Colonic mucosa (tissue), 4 donors: ENCODE data around the gene EML4. TPM values are rescaled to one million over a fixed set of nuclear protein-coding genes. Genes with fewer than 3 reads are reported as not detected.

Experiments used
- DNase-seq: peaks from one replicate; pipeline ENCODE4 v3.0.0-alpha.2; 2020
- H3K27ac ChIP-seq: fragments of 200-600 bp; one replicate; pipeline ENCODE4 v1.8.0; 2021
- H3K27me3 ChIP-seq: fragments of 200-600 bp; one replicate; pipeline ENCODE4 v1.8.0; 2021
- H3K36me3 ChIP-seq: fragments of 200-600 bp; one replicate; pipeline ENCODE4 v1.8.0; 2021
- H3K4me1 ChIP-seq: fragments of 200-600 bp; one replicate; pipeline ENCODE4 v1.8.0; 2021; ENCODE audit warnings: mild to moderate bottlenecking
- H3K4me3 ChIP-seq: fragments of 200-600 bp; one replicate; pipeline ENCODE4 v1.8.0; 2021
- H3K9ac ChIP-seq, 2 donors: one replicate each; pipeline ENCODE4 v1.7.0; 2013; ENCODE audit warnings: control low read depth in 2 of 2, low read depth in 2 of 2, low read length in 2 of 2
- H3K9me3 ChIP-seq: fragments of 200-600 bp; one replicate; pipeline ENCODE4 v1.8.0; 2021
- CTCF ChIP-seq: fragments of 200-600 bp; IDR thresholded peaks from one replicate; pipeline ENCODE4 v1.8.0; 2022; ENCODE audit warnings: antibody characterized with exemption, mild to moderate bottlenecking
- intact Hi-C: fragments of 100-400 bp; cut with DNase I; formaldehyde crosslinking; loops from one replicate; pipeline ENCODE4 v1.14.1; 2022
- total RNA-seq, 2 donors: library from RNA; stranded (reverse); fragmentation: NEBNext Ultra II Directional in 1 of 2; extraction: Animal tissue kit (Norgen Biotek cat#: 25700) in 1 of 2; gene quantifications; one replicate each; pipeline ENCODE4 v1.2.1, GENCODE V29; 2021
- donor health status: healthy.
- donor health status: DM: no; HTN: no; CAD: no.
- donor health status: DM: no; HTN: no; CAD: no.

EML4 gene
- total RNA-seq, 2 donors from 2014 or later, result 82.1 to 103 TPM

DNA sequence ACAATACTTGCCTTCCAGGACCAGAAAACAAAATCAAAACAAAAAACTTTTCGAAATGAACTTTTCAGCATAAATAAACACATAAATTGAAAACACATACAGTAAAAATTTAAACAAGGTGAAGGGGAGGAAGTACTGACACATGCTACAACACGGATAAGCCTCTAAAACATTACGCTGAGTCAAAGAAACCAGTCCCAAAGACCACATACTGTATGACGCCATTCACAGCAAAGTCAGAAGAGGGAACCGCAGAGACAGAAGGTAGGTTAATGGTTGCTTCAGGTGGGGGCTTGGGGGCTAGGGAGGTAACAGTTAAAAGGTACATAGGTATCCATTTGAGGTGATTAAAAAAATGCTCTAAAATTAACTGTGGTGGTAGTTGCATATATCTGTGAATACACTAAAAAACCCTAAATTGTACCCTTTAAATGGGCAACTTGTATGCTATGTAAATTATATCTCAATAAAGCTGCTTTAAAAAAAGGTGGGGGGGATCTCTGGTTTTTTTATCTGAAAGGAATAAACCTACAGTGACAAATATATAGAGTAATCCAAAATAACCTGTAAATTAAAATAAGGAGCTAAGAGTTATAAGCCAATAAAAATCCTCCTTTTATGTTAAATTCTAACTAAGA, 184.8 kb downstream of the EML4 start:
- DNase-seq, result no peak
- Histone ChIP-seq H3K36me3 (no peaks in the 10 kb centered on the region), H3K27ac (no peak overlapping the region), H3K4me1 (peaks cover under 1% of the 10 kb centered on the region), H3K9me3 (no peaks in the 10 kb centered on the region), H3K4me3 (no peak overlapping the region), H3K27me3 (no peaks in the 10 kb centered on the region), H3K9ac (no peak overlapping the region)
- TF ChIP-seq CTCF, result no peak
- intact Hi-C loops, result no loop called here

DNA sequence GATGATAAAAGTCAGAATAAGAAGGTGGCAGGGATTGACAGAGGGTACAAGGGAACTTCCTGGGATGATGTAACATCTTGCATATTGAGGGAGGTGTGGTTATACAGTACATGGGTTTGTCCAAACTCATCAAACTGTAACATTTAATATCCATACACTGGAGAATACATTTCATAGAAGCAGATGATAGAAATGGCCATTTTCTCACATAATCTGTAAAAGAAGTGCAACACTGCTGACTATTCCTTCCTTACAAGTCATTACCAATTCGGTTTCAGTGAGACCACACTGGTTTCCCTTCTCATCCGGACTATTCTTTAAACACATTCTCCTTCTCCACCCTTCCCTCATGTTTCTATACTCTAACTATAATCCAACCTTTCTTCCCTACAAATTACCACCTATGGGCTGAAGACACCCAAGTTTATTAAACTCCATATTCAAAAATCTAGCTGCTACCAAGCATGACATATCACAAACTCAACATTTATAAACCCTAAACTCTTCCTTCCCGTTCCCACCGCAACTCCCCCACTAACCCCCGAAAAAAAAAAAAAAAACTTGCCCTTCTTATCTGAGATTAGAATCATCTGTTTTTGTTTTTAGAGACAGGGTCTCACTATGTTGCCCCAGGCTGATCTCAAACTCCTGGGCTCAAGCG, 190.3 kb downstream of the EML4 start:
- Histone ChIP-seq H3K4me3 (peak overlapping the region; percentile 93), H3K9me3 (no peaks in the 10 kb centered on the region), H3K9ac (peak overlapping the region; percentile 96 to 97), H3K4me1 (peaks cover 13% of the 10 kb centered on the region), H3K27me3 (no peaks in the 10 kb centered on the region), H3K27ac (peak overlapping the region; percentile 94), H3K36me3 (no peaks in the 10 kb centered on the region)
- no peak for DNase-seq
- no peak for TF ChIP-seq CTCF
- intact Hi-C loops, result no loop called here

DNA sequence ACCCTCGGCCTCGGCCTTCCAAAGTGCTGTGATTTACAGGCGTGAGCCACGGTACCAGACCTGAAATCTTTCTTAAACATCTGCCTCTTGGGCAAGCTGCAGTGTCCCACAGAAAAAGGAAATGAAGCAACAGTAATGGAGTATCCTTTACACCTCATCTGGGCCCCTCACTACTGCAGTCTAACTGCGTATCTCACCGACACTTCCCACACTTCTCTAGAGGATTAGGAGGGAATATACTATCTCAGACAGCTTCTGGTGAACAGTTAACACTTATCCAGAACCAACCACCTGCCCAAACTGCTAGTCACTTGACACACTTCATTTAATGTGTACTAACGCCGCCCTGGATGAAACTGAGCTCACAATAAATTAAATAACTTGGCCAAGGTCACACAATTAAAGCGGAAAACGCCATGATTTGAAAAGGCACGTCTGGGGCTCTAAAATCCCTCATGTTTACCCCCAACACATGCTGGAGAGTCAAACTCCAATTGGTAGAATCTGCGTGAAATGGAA, 190.9 kb downstream of the EML4 start:
- Histone ChIP-seq H3K4me1 (peaks cover 13% of the 10 kb centered on the region), H3K9me3 (no peaks in the 10 kb centered on the region), H3K9ac (peak overlapping the region; percentile 96 to 97), H3K27ac (peak overlapping the region; percentile 94), H3K4me3 (peak overlapping the region; percentile 93), H3K36me3 (no peaks in the 10 kb centered on the region), H3K27me3 (no peaks in the 10 kb centered on the region)
- intact Hi-C loops, result loop anchor here (10.0 kb wide), 1 partner anchor 265 kb away; no protein-coding TSS in a partner anchor
- TF ChIP-seq CTCF, result no peak
- DNase-seq, result no peak

GRCh38 chr2:42360493-42360889, 191.3 kb downstream of the EML4 start:
- Histone ChIP-seq H3K4me3 (peak overlapping the region; percentile 93), H3K27ac (peak overlapping the region; percentile 94), H3K36me3 (no peaks in the 10 kb centered on the region), H3K9me3 (no peaks in the 10 kb centered on the region), H3K4me1 (peaks cover 13% of the 10 kb centered on the region), H3K27me3 (no peaks in the 10 kb centered on the region), H3K9ac (peak overlapping the region; percentile 96 to 97)
- DNase-seq, result no peak
- no peak for TF ChIP-seq CTCF
- intact Hi-C loops, result loop anchor here (10.0 kb wide), 1 partner anchor 266 kb away; no protein-coding TSS in a partner anchor

DNA sequence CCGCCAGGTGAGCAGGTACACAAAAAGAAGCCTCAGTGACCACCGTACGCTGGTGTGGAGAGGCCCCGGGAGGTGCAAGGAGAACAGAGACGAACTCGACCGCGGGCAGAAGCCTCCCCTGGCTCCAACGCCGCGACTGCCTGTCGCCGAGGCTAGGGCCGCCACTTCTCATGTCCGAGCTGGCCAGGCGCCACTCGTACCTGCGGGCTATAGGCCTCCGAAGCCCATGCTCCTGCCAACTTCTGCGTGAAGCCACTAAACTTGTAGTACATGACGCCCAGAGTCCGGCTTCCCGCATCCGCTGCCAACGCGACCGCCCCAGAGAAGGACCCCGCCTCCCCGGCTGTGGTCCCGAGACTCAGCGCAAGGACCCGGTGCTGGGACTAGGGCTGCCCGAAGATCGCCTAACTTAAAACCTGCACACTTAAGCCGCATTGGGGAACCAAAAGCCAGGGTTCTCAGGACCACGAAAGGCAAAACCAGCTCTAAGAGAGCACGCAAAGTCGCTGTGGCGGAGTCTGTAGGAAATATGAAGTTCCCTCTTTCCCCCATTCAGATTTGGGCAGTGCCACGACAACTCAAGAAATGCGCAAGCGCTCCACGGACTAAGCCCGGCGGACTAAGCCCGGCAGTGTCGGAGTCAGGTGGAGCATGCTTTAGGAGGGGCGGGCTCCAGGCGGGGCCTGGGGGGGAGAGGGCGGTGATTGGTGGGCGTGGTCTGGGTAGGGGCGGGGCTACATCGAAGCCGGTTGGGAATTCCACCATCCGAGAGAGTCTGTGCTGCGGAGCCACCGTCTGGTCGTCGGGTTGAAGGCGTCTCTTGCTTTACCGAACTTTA, 192.0 kb downstream of the EML4 start, which contains the start of gene COX7A2L:
COX7A2L (minus strand) TSS at position 328 of the 838 bp plus-strand sequence; CDS start at position 272, 56 bp downstream.
- DNase-seq, result peak; percentile 99
- peaks cover 13% of the 10 kb centered on the region for H3K4me1 ChIP-seq
- no peaks in the 10 kb centered on the region for H3K36me3 ChIP-seq
- H3K9ac ChIP-seq, result peak within 1 kb of the TSS; percentile 96 to 97
- TF ChIP-seq CTCF, result no peak
- H3K27me3 ChIP-seq, result no peaks in the 10 kb centered on the region
- H3K4me3 ChIP-seq, result peak within 1 kb of the TSS; percentile 93
- no peaks in the 10 kb centered on the region for H3K9me3 ChIP-seq
- H3K27ac ChIP-seq, result peak within 1 kb of the TSS; percentile 94
- intact Hi-C loops, result loop anchor here (10.0 kb wide), 1 partner anchor 266 kb away; no protein-coding TSS in a partner anchor
